ENCODE measurements around the gene SUZ12.
"Not testable (repeated sequence)": the region's sequence is repeated elsewhere in the genome, so short reads cannot be mapped to it uniquely, and the experiment has no call there.

SUZ12 gene

GRCh38 chr17:31936615-31937609 lies at the start of gene SUZ12:
TSS of gene SUZ12 (plus strand) at chr17:31937007. CDS start at chr17:31937247, 240 bp downstream.
- peak within 1 kb of the TSS; percentile 98 for H3K4me3 ChIP-seq (ENCODE audit: low read length)

GRCh38 chr17:31888124-31888523 lies 48.7 kb upstream of the SUZ12 start:
- no peak overlapping the region for H3K4me3 ChIP-seq (ENCODE audit: low read length)
- TF ChIP-seq ZNF274 (IDR thresholded peaks at IDR 0.05; ENCODE audit: low read depth, low read length), result no peak

DNA sequence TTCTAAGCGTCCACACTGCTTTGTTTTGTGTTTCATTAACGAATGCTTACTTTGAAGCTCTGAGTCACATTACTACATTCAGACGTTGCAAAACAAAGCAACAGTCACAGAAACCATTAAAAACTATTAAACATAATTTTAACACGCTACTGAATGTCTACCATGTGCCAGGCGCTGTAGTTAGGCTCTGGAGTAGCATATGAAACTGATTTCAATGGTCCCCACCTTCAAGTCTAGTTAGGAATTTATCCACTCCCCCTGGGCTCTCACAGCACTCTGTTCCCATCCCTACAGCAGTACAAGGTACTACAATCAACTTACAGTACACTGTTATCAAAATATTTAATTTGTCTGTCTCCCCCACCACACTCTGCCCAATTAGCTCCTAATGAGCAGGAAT lies 35.9 kb upstream of the SUZ12 start:
- H3K4me3 ChIP-seq (ENCODE audit: low read length), result peak overlapping the region; percentile 96
- TF ChIP-seq ZNF274 (IDR thresholded peaks at IDR 0.05; ENCODE audit: low read depth, low read length), result no peak

GRCh38 chr17:31902693-31903092 lies 34.1 kb upstream of the SUZ12 start:
- H3K4me3 ChIP-seq (ENCODE audit: low read length), result no peak overlapping the region
- TF ChIP-seq ZNF274 (IDR thresholded peaks at IDR 0.05; ENCODE audit: low read depth, low read length), result no peak

DNA sequence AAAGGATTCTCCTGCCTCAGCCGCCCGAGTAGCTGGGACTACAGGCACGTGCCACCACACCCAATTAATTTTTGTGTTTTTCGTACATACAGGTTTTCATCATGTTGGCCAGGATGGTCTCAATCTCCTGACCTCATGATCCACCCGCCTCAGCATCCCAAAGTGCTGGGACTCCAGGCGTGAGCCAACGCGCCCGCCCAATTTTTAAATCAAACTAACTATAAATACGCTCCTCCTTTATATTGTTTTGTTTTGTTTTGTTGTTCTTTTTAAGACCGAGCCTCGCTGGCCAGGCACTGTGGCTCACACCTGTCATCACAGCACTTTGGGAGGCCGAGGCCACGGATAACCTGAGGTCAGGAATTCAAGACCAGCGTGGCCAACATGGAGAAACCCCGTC lies 33.4 kb upstream of the SUZ12 start:
- no peak for TF ChIP-seq ZNF274 (IDR thresholded peaks at IDR 0.05; ENCODE audit: low read depth, low read length)
- H3K4me3 ChIP-seq (ENCODE audit: low read length), result no peak overlapping the region

GRCh38 chr17:31907342-31907962 lies 29.4 kb upstream of the SUZ12 start:
- TF ChIP-seq ZNF274 (IDR thresholded peaks at IDR 0.05; ENCODE audit: low read depth, low read length), result no peak
- H3K4me3 ChIP-seq (ENCODE audit: low read length), result no peak overlapping the region

GRCh38 chr17:31908386-31908785 lies 28.4 kb upstream of the SUZ12 start:
- TF ChIP-seq ZNF274 (IDR thresholded peaks at IDR 0.05; ENCODE audit: low read depth, low read length), result no peak
- no peak overlapping the region for H3K4me3 ChIP-seq (ENCODE audit: low read length)

DNA sequence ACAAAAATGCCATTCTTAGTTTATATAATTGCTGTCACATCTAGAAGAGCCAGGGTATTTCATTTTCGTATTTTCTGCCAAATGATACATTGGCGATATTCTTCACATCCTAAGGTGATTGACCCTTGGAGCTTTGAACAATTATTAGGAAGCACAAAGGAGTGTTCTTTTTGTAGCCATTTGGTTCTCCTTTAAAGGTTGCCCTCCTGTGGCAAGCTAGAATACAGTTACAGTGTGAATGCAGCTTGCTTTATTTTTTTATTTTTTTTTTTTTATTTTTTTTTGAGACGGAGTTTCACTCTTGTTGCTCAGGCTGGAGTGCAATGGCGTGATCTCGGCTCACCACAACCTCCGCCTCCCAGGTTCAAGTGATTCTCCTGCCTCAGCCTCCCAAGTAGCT lies 24.1 kb upstream of the SUZ12 start:
- not testable (repeated sequence) for H3K4me3 ChIP-seq (ENCODE audit: low read length)

- TF ChIP-seq ZNF274 (IDR thresholded peaks at IDR 0.05; ENCODE audit: low read depth, low read length), result no peak
- H3K4me3 ChIP-seq (ENCODE audit: low read length), result no peak overlapping the region
Observed at GRCh38 chr17:31915456-31916100, 21.2 kb upstream of the SUZ12 start.

GRCh38 chr17:31916491-31917064 lies 20.2 kb upstream of the SUZ12 start:
- no peak for TF ChIP-seq ZNF274 (IDR thresholded peaks at IDR 0.05; ENCODE audit: low read depth, low read length)
- no peak overlapping the region for H3K4me3 ChIP-seq (ENCODE audit: low read length)

- H3K4me3 ChIP-seq (ENCODE audit: low read length), result no peak overlapping the region
- TF ChIP-seq ZNF274 (IDR thresholded peaks at IDR 0.05; ENCODE audit: low read depth, low read length), result no peak
Observed at GRCh38 chr17:31917065-31917529, 19.7 kb upstream of the SUZ12 start.

GRCh38 chr17:31917721-31918120 lies 19.1 kb upstream of the SUZ12 start:
- H3K4me3 ChIP-seq (ENCODE audit: low read length), result not testable (repeated sequence)

DNA sequence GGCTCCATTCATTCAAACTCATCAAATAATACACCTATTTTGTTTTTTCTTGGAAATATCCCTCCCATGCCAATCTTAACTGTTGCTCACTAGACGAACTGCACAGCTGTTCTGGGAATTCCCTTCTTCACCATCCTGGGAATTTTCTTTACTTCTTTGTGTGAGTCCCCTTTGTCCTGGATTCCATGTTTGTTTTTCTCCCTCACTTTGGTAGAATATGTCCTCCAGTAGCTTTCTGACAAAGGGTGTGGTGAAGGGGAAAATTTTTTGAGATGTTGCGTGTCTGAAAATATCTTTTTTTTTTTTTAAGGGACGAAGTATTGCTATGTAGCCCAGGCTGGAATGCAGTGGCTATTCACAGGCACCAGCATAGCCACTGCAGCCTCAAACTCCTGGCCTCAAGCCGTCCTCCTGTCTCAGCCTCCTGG lies 18.1 kb upstream of the SUZ12 start:
- no peak for TF ChIP-seq ZNF274 (IDR thresholded peaks at IDR 0.05; ENCODE audit: low read depth, low read length)
- H3K4me3 ChIP-seq (ENCODE audit: low read length), result no peak overlapping the region

GRCh38 chr17:31919802-31920525 lies 16.8 kb upstream of the SUZ12 start:
- no peak overlapping the region for H3K4me3 ChIP-seq (ENCODE audit: low read length)
- TF ChIP-seq ZNF274 (IDR thresholded peaks at IDR 0.05; ENCODE audit: low read depth, low read length), result no peak
